SHP77 (cell line): ENCODE measurements around the gene KIF13A.
"Not testable (repeated sequence)": the region's sequence is repeated elsewhere in the genome, so short reads cannot be mapped to it uniquely, and the experiment has no call there.

Experiments
- DNase-seq, 2 experiments: peaks; one replicate each; lab custom pipeline; 2025; lab: John Stamatoyannopoulos, UW

KIF13A gene

DNA sequence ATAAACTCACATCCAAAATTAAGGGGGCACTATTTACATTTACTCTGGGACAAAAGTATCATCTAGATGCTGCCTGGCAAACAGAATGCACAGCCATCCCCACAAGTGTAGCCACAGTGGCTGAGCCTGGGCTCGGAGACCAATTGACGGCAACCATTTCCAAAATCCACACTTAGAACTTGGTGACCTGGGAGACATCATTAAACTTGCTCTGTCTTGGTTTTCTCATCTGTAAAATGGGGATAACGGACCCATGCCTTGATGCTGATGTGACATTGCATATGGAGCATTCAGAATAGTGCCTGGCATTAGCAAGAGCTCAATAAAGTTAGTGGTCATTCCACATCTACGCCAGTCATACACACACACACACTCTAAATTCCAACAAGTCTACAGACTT lies 140.7 kb downstream of the KIF13A start:
- no peak for DNase-seq

DNA sequence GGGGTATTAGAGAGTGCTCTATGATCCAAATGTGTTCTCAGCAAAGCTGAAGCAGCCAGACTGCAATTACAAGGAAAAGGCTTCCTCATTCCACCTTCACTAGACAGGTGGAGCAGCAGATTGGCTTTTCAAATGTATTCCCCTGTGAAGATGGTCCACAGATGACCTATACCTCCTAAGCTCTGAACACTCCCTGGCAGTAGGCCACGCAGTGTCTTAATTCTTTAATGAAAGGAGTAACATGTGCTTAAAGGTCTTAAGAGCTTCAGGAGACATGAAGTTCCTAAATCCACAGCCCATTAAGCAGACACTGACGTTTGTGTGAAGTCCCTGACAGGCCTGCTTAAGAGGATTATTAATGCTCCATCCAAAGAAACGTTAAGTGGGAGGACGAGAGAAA lies 141.8 kb downstream of the KIF13A start:
- no peak for DNase-seq

DNA sequence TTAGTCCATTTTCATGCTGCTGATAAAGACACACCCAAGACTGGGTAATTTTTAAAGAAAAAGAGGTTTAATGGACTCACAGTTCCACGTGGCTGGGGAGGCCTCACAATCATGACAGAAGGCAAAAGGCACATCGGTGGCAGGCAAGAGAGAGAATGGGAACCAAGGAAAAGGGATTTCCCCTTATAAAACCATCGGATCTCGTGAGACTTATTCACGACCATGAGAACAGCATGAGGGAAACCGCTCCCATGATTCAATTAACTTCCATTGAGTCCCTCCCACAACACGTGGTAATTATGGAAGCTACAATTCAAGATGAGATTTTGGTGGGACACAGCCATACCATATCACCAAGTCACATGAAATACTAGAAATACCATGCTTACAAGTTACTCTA lies 142.5 kb downstream of the KIF13A start:
- not testable (repeated sequence) for DNase-seq

DNA sequence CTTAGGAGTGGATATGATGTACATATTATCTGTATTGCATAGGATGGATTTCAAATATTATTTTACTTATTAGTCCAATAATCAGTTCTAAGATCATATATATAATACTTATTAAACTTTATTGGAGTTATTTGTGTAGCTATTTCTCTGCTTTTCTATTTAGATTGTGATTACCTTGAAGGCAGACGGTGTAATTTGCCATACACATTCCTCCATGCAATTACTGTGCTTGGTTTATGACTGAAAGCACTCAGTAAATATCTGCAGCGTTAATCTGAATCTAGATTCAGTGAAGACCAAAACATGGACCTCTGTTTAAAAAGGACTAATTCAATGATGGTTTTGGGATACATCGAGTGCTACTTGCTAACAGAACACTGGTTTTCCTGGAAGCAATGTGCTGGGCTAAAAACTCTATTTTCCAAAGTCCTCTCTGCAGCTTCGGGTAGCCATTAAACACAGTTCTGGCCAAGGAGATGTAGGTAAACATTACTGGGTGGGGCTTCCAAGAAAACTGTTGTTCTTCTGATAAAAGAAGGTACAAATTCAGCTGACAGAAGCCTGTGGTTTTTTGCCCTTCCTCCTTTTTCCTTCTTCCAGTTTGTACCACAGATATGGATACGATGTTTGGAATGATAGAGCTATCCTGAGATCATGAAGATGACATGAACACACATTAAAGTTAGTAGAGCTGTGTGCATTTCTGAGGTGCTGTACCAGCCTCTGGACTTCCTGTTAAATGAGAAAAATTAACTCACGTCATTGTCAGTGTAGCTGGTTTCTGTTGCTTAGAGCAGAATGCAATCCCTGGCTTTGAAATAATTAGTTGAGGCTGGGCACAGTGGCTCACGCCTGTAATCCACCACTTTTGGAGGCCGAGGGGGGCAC lies 144.3 kb downstream of the KIF13A start:
- DNase-seq, result no peak

DNA sequence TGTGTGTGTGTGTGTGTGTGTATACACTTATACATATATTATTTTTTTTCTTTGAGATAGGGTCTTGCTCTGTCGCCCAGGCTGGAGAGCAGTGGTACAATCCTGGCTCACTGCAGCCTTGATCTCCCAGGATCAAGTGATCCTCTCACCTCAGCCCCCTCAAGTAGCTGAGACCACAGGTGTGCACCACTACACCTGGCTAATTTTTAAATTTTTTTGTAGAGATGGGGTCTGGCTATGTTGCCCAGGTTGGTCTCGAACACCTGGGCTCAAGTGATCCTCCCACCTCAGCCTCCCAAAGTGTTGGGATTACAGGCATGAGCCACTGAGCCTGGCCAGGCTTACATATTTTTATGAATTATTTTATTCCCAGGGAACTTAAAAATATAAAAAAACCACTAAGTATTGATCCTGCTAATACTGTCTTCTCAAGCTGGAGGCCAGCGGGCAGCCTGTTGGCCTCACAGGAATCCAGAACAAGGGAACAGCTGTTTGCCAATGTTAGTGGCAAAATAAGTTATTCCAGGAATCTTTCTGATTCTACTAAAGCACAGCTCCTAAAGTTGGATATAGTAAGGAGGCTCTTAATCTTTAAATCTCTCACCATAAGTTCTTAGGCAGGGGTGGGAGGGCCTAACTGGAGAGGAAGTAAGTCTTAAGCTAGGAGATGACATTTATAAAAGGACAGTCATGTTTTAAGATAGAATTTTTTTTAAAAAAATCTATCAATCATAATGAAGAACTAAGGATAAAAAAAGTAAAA lies 145.2 kb downstream of the KIF13A start:
- no peak for DNase-seq

DNA sequence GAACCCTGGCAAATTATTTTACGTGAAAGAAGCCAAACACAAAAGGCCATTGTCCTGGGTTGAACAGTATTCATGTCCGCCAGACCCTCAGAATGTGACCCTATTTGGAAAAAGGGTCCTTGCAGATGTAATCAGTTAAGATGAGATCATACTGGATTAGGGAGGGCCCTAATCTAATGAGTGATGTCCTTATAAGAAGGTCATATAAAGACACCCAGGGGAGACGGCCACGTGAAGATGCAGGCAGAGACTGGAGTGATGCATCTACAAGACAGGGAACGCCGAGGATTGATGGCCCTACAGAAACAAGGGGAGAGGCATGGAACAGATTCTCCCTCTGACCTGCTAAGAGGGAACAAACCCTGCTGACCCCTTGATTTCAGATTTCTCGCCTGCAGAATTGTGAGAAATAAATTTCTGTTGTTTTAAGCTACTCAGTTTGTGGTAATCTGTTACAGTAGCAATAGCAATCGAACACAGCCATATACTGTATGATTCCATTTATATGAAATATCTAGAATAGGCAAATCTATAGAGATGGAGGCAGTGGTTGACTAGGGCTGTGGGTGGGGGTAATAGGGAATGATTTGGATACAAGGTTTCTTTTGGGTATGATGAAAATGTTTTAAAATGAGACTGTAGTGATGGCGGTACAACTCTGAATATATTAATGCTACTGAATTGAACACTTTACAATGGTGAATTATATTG lies 147.8 kb downstream of the KIF13A start:
- no peak for DNase-seq

DNA sequence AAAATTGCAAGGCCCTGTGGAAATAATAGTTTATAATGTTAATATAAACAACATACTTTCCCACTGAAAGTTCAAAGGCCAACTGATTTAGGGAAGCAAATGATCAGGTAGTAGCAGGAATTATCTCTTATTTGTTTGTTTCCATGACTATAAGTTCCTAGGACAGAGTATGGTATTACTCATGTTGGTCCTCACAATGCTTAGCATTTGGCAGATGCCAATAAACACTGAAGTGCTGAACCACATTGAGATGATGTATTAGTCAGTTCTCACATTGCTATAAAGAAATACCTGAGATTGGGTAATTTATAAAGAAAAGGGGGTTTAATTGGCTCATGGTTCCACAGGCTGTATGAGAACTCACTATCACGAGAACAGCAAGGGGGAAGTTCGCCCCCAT lies 151.1 kb downstream of the KIF13A start:
- no peak for DNase-seq

DNA sequence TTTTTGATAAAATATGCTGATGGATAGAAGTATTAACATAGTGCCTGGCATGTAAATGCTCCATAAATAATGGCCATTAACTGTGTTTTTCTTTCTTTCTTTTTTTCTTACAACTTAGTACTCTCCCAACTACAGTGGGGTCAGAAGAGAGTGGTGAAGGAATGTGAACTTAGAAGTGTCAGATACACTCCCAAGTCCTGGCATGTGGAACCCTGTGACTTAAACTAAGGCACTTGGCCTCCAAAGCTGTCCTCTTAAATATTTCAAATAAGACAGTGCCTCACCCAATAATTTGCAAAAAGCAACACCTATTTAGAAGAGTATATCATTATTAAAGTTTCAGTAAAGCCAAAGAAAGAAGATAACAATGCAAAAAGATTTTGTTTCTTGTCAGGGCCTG lies 151.7 kb downstream of the KIF13A start:
- no peak for DNase-seq

DNA sequence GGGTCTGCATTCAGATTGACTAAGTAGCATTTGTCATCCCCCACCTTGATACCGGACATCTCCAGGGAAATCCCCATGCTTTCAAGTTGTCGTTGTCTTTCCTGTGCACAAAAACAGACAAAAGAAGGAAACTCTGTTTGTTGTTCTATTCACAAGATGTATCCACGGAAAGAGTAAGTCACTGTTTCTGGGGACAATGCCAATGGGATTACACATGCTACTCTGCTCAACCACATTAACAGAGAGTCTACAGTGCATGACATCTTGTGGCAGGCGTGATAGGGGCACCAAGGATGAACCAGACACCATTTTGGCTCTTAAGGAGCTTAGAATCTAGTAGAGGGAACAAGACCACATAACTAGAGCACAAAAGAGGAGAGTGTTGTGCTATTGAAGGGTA lies 156.3 kb downstream of the KIF13A start:
- no peak for DNase-seq

DNA sequence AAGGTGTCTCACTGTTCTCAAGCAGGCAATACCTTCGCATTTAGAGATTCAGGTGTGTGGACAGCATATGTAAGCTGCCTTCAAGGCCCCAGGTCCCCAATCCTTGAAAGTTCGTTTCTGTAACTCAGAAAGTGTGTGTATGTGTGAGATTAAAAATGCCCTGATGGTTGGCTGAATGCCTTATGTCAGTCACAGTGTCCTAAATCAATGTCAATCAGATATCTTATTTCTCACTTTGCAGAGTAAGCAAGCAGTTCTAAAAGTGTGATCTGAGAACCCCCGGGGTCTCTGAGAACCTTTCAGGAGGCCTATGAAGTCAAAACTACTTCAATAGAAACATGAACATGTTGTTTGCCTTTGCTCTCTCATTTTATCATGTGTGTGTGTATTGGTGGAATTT lies 157.5 kb downstream of the KIF13A start:
- no peak for DNase-seq

DNA sequence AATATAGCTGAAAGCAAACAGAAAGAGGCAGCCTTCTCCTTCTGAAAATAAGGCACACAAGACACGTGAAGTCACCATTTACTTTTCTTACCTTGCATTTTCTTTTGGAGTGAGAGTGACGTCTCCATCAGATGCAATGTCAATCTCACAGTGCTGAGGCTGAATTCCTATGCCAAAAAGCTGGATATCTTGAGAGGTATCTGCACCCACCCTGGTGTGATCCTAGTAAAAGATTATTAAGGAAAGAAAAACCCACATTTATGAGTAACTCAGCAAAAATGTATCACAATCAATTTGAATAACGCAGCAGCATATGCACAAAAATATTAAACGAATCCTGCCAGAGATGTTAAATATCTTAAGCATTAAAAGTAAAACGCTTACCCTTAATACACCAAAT lies 159.3 kb downstream of the KIF13A start:
- DNase-seq, result no peak

DNA sequence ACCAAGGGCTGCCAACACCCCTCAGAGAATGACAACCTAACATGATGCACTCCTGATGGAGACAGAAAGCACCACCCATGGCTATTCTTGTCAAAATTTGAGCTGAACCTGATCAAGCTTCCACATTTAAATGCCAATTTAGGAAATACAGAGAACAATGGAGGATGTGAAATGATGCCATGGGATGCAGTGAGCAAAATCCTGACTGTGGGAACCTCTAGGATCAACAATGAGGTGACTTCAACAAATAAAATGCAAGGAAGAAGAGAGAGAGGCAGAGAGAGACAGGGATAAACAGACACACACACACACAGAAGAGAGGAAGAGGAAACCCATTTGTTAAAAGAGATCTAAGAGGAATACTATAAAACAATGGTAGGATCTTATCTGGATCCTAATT lies 161.1 kb downstream of the KIF13A start:
- DNase-seq, result no peak

DNA sequence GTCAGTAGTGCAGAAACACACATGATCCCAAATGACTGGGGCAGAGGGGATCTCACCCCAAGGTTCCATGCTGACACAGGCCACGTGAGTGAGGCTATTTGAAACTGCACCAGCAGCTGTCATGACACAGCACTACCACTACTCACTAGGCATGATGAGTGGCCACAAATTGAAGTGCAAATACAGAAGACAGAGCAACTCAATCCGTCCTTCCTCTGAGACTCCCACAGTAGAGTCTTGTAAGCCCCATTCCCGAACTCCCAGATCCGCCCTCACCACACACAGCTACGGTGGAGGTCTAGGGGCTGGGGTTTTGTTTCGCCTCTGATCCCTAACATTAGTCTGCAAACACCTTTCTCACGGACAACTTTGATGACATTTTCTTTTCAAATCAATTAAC lies 167.4 kb downstream of the KIF13A start:
- peak; percentile 70 to 83 for DNase-seq

DNA sequence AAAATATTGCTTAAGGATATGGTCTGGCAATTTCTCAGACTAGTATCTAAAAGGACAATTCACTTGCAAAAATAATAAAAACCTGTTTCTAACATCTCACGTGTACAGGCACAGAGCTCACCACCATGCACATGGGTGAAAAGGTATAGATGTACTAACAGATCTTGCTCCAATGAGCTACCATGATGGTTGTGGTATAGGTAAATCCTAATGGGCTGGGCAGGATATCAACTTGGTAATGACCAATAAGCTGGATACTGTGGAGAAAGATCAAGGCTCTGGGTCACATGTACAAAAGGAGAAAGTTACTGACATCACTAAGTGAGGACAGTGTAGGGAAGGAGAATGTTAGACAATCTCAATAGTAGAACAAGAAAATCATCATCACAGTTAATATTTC lies 169.7 kb downstream of the KIF13A start:
- no peak for DNase-seq

DNA sequence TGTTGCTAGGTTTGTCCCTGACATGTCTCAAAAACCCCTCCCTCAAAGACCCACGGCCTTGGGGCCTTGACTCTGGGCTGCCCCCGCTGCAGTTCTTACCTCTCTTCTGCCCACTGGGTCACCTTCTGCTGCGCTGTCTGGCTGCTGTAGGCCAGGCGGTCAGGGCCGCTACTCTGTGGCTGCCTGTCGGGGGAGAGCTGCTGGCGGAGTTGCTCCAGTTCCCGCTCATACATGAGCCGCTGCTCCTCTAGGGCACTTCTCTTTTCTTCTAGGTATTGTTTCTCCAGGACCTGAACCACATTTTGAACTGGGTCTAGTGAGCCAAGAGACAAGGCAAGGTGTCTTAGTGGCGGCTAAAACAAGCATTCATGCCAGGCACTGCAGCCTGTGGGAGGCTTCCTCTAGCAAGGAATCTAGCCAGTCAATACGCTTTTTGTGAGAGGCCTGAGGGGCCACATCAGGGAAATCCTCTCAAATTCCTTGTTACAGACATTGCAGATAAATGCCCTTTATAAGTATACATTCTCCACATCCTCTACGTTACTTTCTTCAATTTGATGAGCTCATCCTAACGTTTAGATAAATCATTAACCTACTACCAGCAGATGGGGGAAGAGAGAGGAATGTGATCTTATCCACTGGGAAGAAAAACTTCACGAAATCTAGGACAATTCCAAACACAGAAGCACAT lies 170.4 kb downstream of the KIF13A start:
- DNase-seq, result peak in 1 of 2 experiments; percentile 34

DNA sequence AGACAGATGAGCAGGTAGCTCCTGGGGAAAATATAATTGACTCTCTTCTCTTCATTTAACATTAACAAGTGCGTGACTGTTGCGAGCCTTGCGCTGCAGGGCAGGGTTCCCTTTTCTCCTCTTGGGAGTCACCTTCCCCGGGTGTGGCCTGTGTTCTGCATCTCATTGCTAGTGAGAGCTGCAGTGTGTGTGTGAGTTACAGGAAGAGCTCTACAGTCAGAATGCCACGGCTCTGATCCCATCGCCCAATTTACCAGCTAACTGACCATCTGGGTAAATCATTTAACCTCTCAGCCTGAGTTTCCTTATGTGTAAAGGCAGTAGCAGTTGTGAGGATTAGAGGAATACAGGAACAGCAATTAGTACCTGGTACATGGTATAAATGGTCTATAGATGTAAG lies 173.9 kb downstream of the KIF13A start:
- no peak for DNase-seq

DNA sequence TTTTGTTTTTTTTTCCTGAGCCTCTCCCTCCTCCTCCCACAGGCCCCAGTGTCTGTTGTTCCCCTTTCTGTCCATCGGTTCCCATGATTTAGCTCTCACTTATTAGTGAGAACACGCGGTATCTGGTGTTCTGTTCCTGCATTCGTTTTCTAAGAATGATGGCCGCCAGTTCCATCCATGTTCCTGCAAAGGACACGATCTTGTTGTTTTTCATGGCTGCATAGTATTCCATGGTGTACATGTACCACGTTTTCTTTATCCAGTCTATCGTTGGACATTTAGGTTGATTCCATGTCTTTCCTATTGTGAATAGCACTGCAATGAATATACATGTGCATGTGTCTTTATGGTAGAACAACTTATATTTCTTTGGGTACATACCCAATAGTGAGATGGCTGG lies 175.1 kb downstream of the KIF13A start:
- no peak for DNase-seq

DNA sequence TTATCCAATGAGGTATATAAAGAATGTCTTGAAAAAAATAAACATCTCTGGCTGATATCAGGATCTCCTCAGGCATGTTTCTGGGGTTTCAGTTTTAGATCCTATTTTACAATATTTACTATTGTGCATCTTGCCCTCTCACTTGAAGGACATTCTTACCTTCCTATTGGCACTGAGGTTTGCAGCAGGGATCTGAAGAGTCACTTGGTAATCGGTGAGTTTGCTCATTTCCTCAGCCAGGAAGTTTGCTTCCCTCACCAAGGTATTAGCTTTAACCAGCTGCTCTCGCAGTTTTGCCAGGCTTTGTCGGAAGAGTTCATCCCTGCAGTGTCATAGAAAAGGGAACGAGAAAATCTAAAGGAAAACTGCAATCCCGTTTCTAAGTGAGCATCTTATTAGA lies 178.8 kb downstream of the KIF13A start:
- no peak for DNase-seq

DNA sequence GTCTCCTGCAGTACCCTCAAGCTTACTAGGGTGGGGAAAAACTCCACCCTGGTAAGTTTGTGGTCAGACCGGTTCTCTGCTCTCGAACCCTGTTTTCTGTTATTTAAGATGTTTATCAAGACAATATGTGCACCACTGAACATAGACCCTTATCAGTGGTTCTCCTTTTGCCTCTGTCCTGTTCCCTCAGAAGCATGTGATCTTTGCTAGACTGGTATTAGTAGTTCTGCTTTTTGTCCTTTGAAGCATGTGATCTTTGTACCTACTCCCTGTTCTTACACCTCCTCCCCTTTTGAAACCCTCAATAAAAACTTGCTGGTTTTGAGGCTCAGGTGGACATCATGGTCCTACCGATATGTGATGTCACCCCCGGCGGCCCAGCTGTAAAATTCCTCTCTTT lies 180.0 kb downstream of the KIF13A start:
- not testable (repeated sequence) for DNase-seq

DNA sequence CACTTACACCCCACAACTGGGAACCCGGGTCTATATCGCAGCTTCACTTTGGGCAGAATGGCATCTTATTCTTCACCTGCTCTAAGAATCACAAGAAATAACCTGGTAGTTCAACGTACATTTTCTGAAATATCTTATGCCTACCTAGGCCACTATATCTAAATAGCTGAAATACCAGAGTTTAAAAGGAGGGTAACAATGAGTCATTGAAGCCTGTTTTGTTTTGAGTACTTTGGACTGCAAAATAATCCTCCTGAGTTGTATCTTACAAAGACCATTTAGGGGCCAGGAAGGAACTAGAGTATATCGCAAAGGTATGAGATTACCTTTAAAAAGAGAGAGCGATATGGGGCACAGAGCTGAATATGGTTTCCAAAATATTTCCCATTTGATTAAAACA lies 184.0 kb downstream of the KIF13A start:
- DNase-seq, result no peak

DNA sequence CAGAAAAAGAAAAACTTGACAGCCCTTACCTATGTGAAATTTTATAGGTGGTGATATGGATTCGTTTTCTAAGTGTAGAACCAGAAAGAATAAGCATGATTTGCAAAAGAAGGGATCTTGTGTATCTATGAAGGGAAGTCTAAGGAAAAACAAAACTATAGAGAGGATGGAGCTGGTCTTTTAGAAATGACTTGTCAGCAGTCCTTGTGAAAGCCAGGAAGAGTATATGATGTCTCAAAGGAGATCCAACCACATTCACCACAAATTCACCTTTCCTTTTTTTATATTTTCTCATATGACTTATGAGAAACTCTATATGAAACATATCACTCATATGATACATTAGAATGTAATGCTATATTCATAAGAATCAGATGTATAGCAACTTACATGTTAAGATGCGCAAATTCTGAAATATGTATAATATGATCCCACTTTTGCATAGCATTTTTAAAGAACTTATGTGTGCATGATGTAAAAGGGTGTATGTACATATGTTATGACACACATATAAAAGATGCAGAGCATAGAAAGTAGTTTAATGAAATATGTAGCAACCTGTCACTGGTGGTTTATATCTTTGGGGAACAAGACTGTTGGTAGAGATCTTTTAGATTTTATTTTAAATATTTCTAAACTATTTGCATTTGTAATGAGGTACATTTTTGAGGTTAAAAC lies 188.8 kb downstream of the KIF13A start:
- no peak for DNase-seq

DNA sequence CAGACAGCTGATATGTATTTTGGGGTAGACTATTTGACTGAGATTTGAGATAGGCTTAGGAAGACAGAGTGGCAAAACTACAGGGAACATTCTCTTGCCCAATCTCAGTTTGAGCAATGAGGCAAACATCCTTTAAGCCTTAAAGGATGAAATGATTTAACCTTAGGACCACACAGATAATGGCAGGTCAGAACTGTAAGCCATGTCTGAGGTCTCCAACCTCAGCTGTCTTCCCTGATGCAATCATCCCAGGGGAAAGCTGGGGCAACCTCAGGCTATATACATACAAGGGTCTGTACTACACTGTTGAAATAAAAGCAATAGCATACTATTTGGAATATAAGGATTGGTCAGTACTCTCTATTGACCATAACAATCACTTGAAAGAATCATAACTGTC lies 196.9 kb downstream of the KIF13A start:
- no peak for DNase-seq
